Measurements from ENCODE around the gene ZSCAN30. TPM values are rescaled to one million over a fixed set of nuclear protein-coding genes. Genes with fewer than 3 reads are reported as not detected.

Gene ZSCAN30
- total and polyA plus RNA-seq, 9 of the 15 experiments (the other 6 are each of a cell fraction or from before 2014, with no cell fraction given), result 4.6 to 13.6 (median 10.8) TPM

- ChIA-PET CTCF (ENCODE audit: low intra/inter-chr PET ratio) (no interaction called here), POLR2A (no interaction called here)
- no peak for DNase-seq (ENCODE audit: extremely low read depth in 1 of 4, low spot score in 3 of 4)
- no peak overlapping the region for H2AFZ ChIP-seq (ENCODE audit: low read depth, low read length)
- no peaks in the 10 kb centered on the region for H4K20me1 ChIP-seq (replicated peaks; ENCODE audit: control insufficient read depth, insufficient read depth, low read length)
- H3K4me1 ChIP-seq (replicated peaks in 1 of 2; ENCODE audit: control insufficient read depth in 2 of 2, insufficient read depth in 2 of 2, low read length in 2 of 2), result no peaks in the 10 kb centered on the region
- no peak overlapping the region for H3K4me2 ChIP-seq (ENCODE audit: insufficient read depth, low read length)
- BruUV-seq (replicated peaks), result no TSS peak
- H3K9me3 ChIP-seq (replicated peaks; ENCODE audit: control insufficient read depth, insufficient read depth, low read depth, low read length), result peaks cover 14% of the 10 kb centered on the region; the same call in 1 of the 2 replicates
- no peak overlapping the region for H3K4me3 ChIP-seq
- no peaks in the 10 kb centered on the region for H3K27me3 ChIP-seq (ENCODE audit: control insufficient read depth in 2 of 2, insufficient read depth in 2 of 2, low read length in 2 of 2)
- no peak overlapping the region for H3K9ac ChIP-seq (ENCODE audit: insufficient read depth in 1 of 2, low read depth in 2 of 2, low read length in 2 of 2)
- intact Hi-C loops (cut with micrococcal nuclease) (no loop called here), in situ Hi-C loops (cut with MboI) (no loop called here)
- peaks cover 6% of the 10 kb centered on the region for H3K79me2 ChIP-seq (ENCODE audit: control insufficient read depth, insufficient read depth, low read length)
- 98% methylated on average over 13 of the region's 14 CpGs for WGBS (ENCODE audit: insufficient coverage, low coverage, missing lambda C conversion rate)
- H3K36me3 ChIP-seq (ENCODE audit: control insufficient read depth, insufficient read depth, low read length), result peaks cover 67% of the 10 kb centered on the region
- no peak for FAIRE-seq
- no peak overlapping the region for H3K27ac ChIP-seq (ENCODE audit: extremely low read depth, low read depth, low read length)
- TF ChIP-seq CEBPB (tag; IDR thresholded peaks at IDR 0.05) (peak; percentile 71), KHSRP (IDR thresholded peaks at IDR 0.05) (no peak), ESRRA (IDR thresholded peaks at IDR 0.05; ENCODE audit: borderline replicate concordance, low read depth) (no peak), CEBPG (CRISPR knock-in tag; IDR thresholded peaks at IDR 0.05) (no peak), CEBPG (tag; conservative IDR thresholded peaks at IDR 0.05 in 1 of 2, IDR thresholded peaks at IDR 0.05 in 1 of 2) (0 out of 4 replicates have a peak, but pooled peaks of 1 of the 2 experiments have one; percentile 30), ZBTB34 (CRISPR knock-in tag; IDR thresholded peaks at IDR 0.05) (no peak)
- H3K9me1 ChIP-seq (ENCODE audit: control insufficient read depth, insufficient read depth, low read length), result no peaks in the 10 kb centered on the region
- ATAC-seq, result no peak
Observed at GRCh38 chr18:35247412-35248249, 42.4 kb downstream of the ZSCAN30 start.

Measured in K562 (cell line).